ENCODE measurements around the gene PIAS3. TPM values are rescaled to one million over a fixed set of nuclear protein-coding genes. Genes with fewer than 3 reads are reported as not detected.
A peak's percentile ranks its signal among the peaks of the same experiment; 100 is the strongest.

PIAS3 gene
- 14.6 TPM for total RNA-seq
- long read RNA-seq, transcript PIAS3-203 (14 exons, 2,901 nt): major isoform, 13 of 40 reads
- long read RNA-seq, partial matches to known transcripts: 5 of 40 reads
- long read RNA-seq, other reads (novel, unspliced or antisense): 20 of 40 reads

DNA sequence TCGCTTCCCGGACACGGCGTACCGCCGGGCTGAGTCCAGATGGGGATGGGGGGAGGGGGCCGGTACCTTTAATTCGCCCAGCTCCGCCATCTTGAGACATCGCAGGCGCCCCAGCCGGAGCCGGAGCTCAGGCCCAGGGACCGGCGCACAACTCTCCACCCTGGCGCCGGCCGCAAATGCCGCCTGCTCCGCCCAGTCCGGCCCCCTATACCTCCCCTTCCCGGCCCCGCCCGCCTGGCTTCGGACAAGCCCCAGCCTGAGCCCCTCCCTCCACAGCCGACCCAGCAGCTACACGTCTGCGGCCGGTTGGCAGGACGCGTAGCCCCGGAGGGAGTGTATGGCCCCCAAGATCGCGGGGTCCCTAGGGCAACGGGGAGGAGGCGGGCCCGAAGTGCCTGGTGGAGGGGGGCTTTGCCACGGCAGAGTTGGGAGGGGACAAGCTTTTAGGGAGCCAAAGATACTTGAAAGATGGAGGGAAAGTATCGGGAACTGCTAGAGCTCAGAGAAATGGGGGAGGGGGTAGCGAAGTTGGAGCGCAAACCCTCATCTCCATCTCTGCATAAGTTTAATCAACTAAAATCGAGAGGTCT is at the start of gene PIAS3:
Gene PIAS3, minus strand, starts transcription at position 181 of the 590 bp plus-strand sequence. Its CDS starts 91 bp downstream, at position 90.
- peaks cover 30% of the 10 kb centered on the region for H3K36me3 ChIP-seq
- H3K4me1 ChIP-seq: peaks cover 32% of the 10 kb centered on the region
- TF ChIP-seq, protein P1, sequence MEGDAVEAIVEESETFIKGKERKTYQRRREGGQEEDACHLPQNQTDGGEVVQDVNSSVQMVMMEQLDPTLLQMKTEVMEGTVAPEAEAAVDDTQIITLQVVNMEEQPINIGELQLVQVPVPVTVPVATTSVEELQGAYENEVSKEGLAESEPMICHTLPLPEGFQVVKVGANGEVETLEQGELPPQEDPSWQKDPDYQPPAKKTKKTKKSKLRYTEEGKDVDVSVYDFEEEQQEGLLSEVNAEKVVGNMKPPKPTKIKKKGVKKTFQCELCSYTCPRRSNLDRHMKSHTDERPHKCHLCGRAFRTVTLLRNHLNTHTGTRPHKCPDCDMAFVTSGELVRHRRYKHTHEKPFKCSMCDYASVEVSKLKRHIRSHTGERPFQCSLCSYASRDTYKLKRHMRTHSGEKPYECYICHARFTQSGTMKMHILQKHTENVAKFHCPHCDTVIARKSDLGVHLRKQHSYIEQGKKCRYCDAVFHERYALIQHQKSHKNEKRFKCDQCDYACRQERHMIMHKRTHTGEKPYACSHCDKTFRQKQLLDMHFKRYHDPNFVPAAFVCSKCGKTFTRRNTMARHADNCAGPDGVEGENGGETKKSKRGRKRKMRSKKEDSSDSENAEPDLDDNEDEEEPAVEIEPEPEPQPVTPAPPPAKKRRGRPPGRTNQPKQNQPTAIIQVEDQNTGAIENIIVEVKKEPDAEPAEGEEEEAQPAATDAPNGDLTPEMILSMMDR (IDR thresholded peaks at IDR 0.05; ENCODE audit: borderline replicate concordance): no peak
- H3K27me3 ChIP-seq (ENCODE audit: low read depth): no peaks in the 10 kb centered on the region
- peak within 1 kb of the TSS; percentile 89 for H3K4me3 ChIP-seq
- DNase-seq: peak; percentile 97
- intact Hi-C loops (cut with micrococcal nuclease): loop anchor here (10.0 kb wide), 2 partner anchors 56 to 106 kb away; partner anchors contain the start of genes ANKRD34A, ITGA10, PEX11B and POLR3GL
- H3K27ac ChIP-seq (replicated peaks): peak within 1 kb of the TSS; percentile 94
- H3K9me3 ChIP-seq (replicated peaks): no peaks in the 10 kb centered on the region

DNA sequence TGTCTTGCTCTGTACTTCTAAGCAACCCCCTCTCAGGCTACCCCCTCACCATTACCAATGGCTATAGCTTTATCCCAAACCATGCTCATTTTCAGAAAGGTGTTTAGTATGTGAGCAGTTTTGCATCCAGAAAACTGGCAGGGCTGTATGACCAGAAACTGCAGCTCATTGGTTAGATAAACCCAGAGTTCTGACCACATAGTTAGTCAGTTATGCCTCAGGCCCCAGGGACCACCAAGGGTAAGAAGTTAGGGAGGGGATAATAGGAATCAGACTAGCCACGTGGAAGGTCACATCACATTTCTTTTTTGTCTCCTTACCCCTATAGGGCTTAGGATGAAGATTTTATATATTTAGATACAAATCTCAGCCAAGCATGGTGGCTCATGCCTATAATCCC is 49.8 kb upstream of the PIAS3 start:
- DNase-seq: no peak
- Histone ChIP-seq H3K27me3 (ENCODE audit: low read depth) (no peaks in the 10 kb centered on the region), H3K36me3 (peaks cover 29% of the 10 kb centered on the region), H3K9me3 (replicated peaks) (no peaks in the 10 kb centered on the region), H3K4me1 (peaks cover 28% of the 10 kb centered on the region), H3K4me3 (no peak overlapping the region), H3K27ac (replicated peaks) (peak overlapping the region; percentile 70)
- TF ChIP-seq, protein P1 (IDR thresholded peaks at IDR 0.05; ENCODE audit: borderline replicate concordance): no peak
- intact Hi-C loops (cut with micrococcal nuclease): no loop called here

DNA sequence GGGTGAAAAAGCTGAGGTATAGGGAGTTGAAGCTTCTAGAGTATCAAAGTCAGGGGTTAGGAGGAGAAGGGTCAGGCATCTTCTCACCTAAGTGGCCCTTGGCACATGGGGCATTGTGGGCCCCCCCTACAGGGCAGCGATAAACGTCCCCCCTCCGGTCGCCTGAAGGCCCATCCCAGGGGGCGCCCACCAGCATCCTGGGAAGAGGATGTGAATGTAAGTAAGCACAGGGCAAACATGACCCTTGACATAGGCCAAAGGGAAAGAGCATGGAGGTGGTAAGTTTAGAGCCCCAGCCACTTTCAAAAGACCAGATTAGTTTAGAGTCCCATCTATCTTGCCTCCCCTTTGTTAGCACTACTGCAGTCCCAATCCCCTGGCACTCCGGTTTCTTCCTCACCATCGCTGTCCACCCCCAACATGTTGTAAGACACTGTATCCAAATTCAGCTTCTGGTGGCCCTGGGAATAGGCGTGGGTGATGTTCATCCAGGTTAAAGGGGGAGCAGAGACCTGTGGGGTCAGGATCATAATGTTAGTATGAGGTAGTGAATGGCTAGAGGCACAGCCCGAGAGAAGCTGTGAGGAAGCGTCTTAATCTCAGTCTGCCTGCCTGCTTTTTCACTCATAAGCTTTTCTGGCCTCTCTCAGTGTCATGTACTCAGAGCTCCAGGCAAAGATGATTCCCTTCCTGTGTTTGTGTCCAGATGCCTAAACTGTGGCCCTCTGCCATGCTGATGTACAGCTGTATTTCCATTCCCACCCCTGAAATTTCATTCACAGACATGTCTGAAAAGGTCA is 48.3 kb upstream of the PIAS3 start:
- DNase-seq: no peak
- Histone ChIP-seq H3K36me3 (peaks cover 14% of the 10 kb centered on the region), H3K4me3 (no peak overlapping the region), H3K4me1 (peaks cover 28% of the 10 kb centered on the region), H3K27me3 (ENCODE audit: low read depth) (no peaks in the 10 kb centered on the region), H3K27ac (replicated peaks) (peak overlapping the region; percentile 70), H3K9me3 (replicated peaks) (no peaks in the 10 kb centered on the region)
- TF ChIP-seq, protein P1 (IDR thresholded peaks at IDR 0.05; ENCODE audit: borderline replicate concordance): no peak
- intact Hi-C loops (cut with micrococcal nuclease): no loop called here

DNA sequence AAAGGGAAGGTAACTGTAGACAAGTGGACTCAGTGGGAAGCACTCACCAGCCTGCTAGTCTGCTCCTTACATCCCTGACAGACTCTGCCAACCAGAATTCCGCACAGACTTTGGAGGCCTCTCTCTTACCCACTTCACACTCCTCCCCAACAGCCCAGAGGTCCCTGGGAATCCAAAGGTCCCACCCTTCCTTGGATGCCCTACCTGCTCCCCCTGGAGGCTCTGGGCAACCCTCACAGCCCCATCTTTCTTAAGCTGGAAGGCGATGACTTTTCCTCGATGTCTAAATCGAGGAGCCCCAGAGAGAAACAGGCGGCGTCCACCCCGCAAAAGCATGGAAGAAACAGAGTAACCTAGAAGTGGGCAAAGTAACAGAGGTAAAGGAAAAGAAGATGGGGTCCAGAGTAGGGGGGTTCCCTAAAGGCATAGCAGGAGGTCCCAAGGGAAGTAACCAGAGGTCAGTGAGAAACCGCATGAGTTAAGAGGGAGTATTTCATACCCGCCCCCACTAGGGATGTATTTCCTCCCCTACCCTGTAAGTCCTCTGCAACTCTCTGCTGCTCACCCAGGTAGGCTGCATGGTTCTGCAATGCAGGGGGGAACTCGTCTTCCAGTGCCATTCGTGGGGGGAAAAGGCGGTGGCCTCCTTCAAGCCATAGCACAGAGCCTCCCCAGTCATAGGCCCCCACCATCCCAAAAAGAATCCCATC is 42.6 kb upstream of the PIAS3 start:
- H3K27ac ChIP-seq (replicated peaks): no peak overlapping the region
- H3K4me1 ChIP-seq: no peaks in the 10 kb centered on the region
- no peak for DNase-seq
- H3K36me3 ChIP-seq: no peaks in the 10 kb centered on the region
- no peaks in the 10 kb centered on the region for H3K9me3 ChIP-seq (replicated peaks)
- no peaks in the 10 kb centered on the region for H3K27me3 ChIP-seq (ENCODE audit: low read depth)
- intact Hi-C loops (cut with micrococcal nuclease): no loop called here
- TF ChIP-seq, protein P1 (IDR thresholded peaks at IDR 0.05; ENCODE audit: borderline replicate concordance): no peak
- H3K4me3 ChIP-seq: no peak overlapping the region

DNA sequence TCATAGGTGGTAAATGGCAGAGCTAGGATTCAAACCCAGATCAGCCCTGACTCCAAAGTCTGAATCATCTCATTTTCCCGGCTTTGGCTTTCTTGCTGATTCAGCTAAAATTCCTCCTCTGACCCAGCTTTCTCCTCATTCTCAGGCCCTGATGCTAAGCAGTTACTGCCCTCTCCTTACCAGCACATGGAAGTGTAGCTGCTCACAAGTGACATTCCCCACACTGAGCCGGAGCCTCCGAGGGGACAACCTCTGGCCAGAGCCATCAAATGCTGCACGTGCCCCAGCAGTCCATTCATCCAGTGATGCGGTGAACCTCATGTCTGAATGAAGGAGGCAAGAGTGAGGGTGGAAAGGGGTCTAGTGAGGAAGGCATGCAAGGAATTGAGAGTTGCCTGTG is 39.9 kb upstream of the PIAS3 start:
- Histone ChIP-seq H3K27ac (replicated peaks) (no peak overlapping the region), H3K4me3 (no peak overlapping the region), H3K4me1 (no peaks in the 10 kb centered on the region), H3K9me3 (replicated peaks) (no peaks in the 10 kb centered on the region), H3K27me3 (ENCODE audit: low read depth) (no peaks in the 10 kb centered on the region), H3K36me3 (no peaks in the 10 kb centered on the region)
- intact Hi-C loops (cut with micrococcal nuclease): loop anchor here (10.0 kb wide), 1 partner anchor 116 kb away; no protein-coding TSS in a partner anchor
- DNase-seq: no peak
- TF ChIP-seq, protein P1 (IDR thresholded peaks at IDR 0.05; ENCODE audit: borderline replicate concordance): no peak

Measured in left ventricle myocardium inferior (tissue), 1 donor.